Neuron (in vitro differentiated cells): ENCODE data around the gene CMSS1.
A peak's percentile ranks its signal among the peaks of the same experiment; 100 is the strongest.

ENCODE experiments used
- H2AFZ ChIP-seq: one replicate; pipeline ENCODE4 v1.6.1; 2013; ENCODE audit warnings: low read depth, mild to moderate bottlenecking, inconsistent platforms, low read length, moderate library complexity
- H3K27me3 ChIP-seq: one replicate; pipeline ENCODE4 v1.6.1; 2013; ENCODE audit warnings: low read length; ENCODE audit not compliant: insufficient read depth
- H3K36me3 ChIP-seq: one replicate; pipeline ENCODE4 v1.6.1; 2013; ENCODE audit warnings: low read length; ENCODE audit not compliant: insufficient read depth
- H3K4me1 ChIP-seq: one replicate; pipeline ENCODE4 v1.6.1; 2013; ENCODE audit warnings: low read length; ENCODE audit not compliant: insufficient read depth
- H3K4me3 ChIP-seq: 2 replicates; pipeline ENCODE4 v1.5.1; 2013; ENCODE audit warnings: mild to moderate bottlenecking, low read length, moderate library complexity
- H3K9me3 ChIP-seq: one replicate; pipeline ENCODE4 v1.6.1; 2013; ENCODE audit warnings: low read length

The CMSS1 gene

DNA sequence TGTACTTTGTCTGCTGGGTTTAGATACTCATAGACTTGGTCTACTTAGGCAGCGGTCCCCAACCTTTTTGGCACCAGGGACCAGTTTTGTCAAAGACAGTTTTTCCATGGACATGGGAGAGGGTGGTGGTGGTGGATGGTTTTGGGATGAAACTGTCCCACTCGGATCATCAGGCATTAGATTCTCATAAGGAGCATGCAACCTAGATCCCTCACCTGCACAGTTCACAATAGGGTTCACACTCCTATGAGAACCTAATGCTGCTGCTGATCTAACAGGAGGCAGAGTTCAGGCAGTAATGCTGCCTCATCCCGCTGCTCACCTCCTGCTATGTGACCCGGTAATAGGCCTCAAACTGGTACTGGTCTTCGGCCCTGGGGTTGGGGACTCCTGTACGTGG lies 45.3 kb downstream of the CMSS1 start:
- Histone ChIP-seq H3K4me1 (no peaks in the 10 kb centered on the region), H3K27me3 (no peaks in the 10 kb centered on the region), H3K36me3 (peaks cover 25% of the 10 kb centered on the region), H2AFZ (no peak overlapping the region), H3K9me3 (peaks cover 4% of the 10 kb centered on the region), H3K4me3 (no peak overlapping the region)

DNA sequence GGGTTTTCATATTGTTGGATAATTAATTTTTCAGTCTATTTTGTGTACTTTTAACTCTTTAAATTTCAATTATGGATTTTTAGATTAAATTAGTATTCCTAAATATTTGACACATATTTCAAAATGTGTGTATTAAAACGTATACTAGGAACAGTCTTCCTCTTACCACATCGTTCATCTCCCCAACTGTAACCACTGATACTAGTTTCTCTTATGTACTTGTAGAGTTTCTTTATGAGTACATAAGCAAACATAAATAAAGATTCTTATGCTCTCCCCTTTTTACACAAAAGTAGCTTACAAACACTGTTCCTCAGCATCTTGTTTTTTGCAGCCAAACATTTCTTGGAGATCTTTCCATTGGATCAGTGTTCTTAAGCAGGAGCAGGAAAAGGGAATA lies 45.9 kb downstream of the CMSS1 start:
- no peaks in the 10 kb centered on the region for H3K4me1 ChIP-seq
- peaks cover 24% of the 10 kb centered on the region for H3K36me3 ChIP-seq
- no peak overlapping the region for H3K4me3 ChIP-seq
- peaks cover 4% of the 10 kb centered on the region for H3K9me3 ChIP-seq
- no peaks in the 10 kb centered on the region for H3K27me3 ChIP-seq
- no peak overlapping the region for H2AFZ ChIP-seq

DNA sequence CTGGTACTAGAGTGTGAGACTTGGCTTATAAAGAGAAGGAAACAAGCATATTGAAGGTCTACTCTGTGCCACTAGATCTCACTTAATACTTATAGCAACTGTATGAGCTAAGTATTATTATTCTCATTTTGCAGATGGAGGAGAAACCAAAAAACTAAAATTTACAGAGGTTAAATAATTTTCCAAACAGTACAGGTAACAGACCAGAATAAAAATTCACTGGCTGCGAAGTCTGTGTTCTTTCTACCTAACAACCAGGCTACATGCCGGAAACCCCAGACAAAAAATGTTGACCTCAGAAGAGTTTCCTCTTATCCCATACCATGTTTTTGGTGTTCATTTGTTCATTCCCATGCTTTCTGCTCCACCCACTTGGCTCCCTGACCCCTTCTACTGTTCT lies 46.6 kb downstream of the CMSS1 start:
- no peak overlapping the region for H3K4me3 ChIP-seq
- peaks cover 18% of the 10 kb centered on the region for H3K36me3 ChIP-seq
- no peaks in the 10 kb centered on the region for H3K27me3 ChIP-seq
- no peaks in the 10 kb centered on the region for H3K4me1 ChIP-seq
- no peak overlapping the region for H2AFZ ChIP-seq
- peaks cover 4% of the 10 kb centered on the region for H3K9me3 ChIP-seq

DNA sequence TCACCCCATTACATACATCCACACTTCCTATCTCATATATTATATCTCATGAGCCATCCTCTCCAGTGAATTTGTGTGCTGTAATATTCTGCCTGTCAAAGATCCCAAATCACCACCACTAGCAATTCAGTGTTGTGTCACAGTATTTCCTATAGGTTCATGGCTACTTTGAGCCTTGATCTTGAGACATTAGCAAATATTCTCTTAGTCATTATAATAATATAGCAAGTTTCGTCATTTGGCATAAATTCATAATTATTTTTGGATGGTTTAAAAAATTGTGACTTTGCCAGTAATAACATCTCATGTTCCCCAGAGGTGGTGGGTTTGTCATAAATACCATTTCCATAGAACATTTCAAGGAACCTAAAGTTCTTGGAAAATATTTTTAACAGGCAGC lies 47.7 kb downstream of the CMSS1 start:
- H3K36me3 ChIP-seq: peaks cover 23% of the 10 kb centered on the region

DNA sequence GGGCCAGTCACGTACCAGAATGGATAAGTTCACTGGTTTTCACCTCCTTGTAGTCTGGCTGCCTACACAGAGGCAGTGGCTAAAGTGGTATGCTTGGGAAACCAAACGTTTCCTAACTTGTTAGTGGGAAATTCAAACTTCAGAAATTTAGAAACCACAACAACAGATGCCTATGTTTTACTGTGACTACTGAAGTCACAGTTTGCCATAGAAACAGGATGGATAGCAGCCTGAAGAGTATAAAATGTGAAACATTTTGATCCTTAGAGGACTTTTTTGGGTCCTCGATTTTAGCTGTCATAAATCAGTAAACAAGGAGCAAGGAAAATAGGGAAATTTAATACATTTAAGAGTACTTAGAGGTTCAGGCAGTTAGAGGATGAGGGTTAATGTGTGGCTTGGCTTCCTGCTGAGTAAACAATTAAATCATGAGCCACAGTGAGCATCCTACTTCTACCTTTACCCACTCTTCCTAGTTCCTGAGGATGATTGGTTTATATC lies 48.6 kb downstream of the CMSS1 start:
- Histone ChIP-seq H3K27me3 (no peaks in the 10 kb centered on the region), H3K36me3 (peaks cover 20% of the 10 kb centered on the region), H3K4me1 (no peaks in the 10 kb centered on the region), H2AFZ (no peak overlapping the region), H3K9me3 (peaks cover 4% of the 10 kb centered on the region), H3K4me3 (no peak overlapping the region)

More for the DNA sequence above, 47.7 kb downstream of the CMSS1 start:
- H2AFZ ChIP-seq: no peak overlapping the region
- H3K27me3 ChIP-seq: no peaks in the 10 kb centered on the region
- H3K4me3 ChIP-seq: no peak overlapping the region
- H3K9me3 ChIP-seq: peaks cover 4% of the 10 kb centered on the region
- H3K4me1 ChIP-seq: no peaks in the 10 kb centered on the region

DNA sequence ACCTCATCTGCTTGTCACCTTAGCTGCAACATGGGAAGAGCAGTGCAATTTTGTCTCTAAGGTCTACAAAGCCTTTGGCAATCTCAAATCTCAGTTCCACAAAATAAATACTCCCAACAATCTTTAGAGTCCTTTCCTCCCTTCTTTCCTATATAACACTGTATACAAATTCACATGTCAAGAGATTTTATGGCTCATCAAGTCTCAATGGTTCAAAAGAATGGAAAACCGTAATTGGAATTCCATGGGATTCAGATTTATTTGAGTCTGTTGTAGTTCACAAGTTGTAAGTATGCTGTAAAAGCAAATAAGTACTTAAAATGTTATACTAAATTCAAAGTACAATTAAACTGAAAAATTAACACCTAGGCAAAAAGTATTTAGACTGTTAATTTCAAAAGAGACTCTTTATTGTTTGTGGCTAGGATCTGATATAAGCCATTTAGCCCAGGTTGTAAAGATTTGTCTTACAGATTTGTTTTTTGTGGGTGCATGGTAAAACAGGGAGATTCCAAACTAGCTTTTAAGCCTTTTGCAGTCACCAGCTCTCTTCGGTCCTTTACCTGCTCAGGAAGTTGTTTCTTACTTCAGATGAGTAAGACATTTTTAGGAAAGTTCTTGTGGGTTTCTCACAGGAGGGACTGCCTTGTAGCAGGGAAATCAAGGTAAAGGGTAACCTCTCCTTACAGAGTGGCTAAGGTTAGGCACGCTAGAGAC lies 50.1 kb downstream of the CMSS1 start:
- Histone ChIP-seq H2AFZ (no peak overlapping the region), H3K4me3 (no peak overlapping the region), H3K4me1 (no peaks in the 10 kb centered on the region), H3K9me3 (peaks cover 4% of the 10 kb centered on the region), H3K27me3 (no peaks in the 10 kb centered on the region), H3K36me3 (peaks cover 14% of the 10 kb centered on the region)

DNA sequence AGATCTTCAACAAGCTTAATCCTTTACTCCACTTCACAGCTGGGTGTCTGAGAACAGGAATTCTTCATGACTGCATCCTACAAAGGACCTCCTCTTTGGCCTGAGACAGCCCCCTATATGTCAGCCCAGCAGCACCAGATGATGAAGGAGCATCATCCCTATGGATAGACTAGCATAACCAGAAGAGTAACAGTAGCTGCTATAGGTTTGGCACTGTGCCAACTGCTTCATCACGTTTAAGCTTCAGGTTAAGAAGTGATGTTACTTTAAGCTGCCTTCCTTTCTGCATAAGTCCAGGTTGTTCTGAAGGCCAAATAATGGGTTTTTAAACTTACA lies 50.6 kb downstream of the CMSS1 start:
- no peak overlapping the region for H2AFZ ChIP-seq
- H3K36me3 ChIP-seq: peaks cover 10% of the 10 kb centered on the region
- H3K4me1 ChIP-seq: peaks cover 2% of the 10 kb centered on the region
- H3K9me3 ChIP-seq: no peaks in the 10 kb centered on the region
- H3K27me3 ChIP-seq: no peaks in the 10 kb centered on the region
- no peak overlapping the region for H3K4me3 ChIP-seq

DNA sequence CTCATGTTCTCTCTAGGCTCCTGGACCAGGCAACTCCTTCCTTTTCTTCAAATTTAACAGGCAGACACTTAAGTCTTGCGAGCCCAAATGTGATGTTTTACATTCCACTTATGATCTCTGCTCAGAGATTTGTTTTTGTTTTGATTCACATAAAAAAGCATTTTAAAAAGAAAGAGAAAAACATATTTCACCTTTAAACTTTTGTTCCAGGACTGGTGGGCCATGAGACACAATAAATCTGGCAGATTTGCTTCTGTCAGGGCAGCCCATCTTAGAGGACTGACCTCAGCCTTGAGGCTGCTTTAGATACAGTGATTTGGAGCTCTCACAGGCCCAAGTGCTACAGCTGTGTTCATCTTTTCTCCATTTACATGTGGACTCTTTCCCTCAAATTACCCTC lies 52.0 kb downstream of the CMSS1 start:
- H2AFZ ChIP-seq: no peak overlapping the region
- H3K27me3 ChIP-seq: no peaks in the 10 kb centered on the region
- peaks cover 13% of the 10 kb centered on the region for H3K4me1 ChIP-seq
- H3K4me3 ChIP-seq: no peak overlapping the region
- H3K9me3 ChIP-seq: no peaks in the 10 kb centered on the region
- H3K36me3 ChIP-seq: peaks cover 7% of the 10 kb centered on the region

DNA sequence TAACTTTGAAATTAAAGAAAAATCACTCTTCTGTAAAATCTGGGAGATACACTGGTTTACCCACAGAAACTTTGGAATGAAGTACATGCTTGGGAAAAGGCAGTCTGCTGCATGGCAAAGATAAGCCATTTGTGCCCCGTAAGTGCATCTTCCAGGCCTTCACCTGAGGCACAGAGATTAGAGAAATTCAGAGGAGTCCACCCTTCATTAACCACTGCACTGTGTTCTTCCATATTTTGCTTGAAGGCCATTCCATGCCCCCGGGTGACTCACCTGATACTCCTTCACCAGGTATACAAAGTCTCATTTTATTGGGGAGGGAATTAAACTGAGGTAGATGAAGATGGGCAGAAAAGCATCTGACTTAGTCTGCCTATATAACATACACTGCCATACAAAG lies 53.0 kb downstream of the CMSS1 start:
- peaks cover 7% of the 10 kb centered on the region for H3K36me3 ChIP-seq
- no peaks in the 10 kb centered on the region for H3K27me3 ChIP-seq
- H3K4me1 ChIP-seq: peaks cover 18% of the 10 kb centered on the region
- no peaks in the 10 kb centered on the region for H3K9me3 ChIP-seq
- no peak overlapping the region for H3K4me3 ChIP-seq
- no peak overlapping the region for H2AFZ ChIP-seq

DNA sequence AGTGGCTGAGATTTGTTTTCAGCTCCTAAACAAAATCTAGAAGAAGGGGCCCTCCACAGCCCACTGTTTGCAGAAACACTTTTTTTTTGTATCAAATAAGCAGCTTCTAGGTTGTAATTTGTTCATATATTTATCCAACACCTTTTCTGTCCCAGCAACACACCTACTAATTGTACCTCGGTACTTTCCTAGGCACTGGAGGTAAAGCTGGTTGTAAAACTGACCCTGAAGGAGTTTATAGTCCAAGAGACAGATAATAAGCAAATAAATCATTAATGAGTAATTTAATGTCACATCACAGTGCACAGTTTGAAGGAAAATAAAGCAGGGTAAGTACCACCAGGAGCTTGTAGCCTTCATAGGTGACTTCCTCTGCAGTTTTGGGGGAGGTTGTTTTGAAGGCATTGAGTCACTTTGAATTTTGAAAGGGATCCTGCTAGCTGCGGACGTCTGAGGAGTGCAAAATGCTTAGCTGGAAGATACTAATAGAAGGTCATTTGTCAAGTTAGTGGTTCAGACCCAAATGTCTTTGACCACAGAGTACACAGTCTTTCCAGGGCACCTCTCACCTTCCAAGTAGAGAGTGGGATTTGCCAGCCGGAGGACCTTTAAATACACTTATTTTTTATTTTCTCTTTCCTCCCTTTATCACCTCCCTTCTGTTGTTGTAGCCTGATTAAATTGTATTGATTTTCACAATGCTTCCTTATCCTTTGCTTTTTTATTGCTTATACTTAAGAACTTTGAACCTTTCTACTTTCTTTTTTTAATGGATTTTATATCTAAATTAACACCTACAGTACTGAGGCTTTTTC lies 53.8 kb downstream of the CMSS1 start:
- H3K4me1 ChIP-seq: peaks cover 19% of the 10 kb centered on the region
- no peaks in the 10 kb centered on the region for H3K27me3 ChIP-seq
- no peaks in the 10 kb centered on the region for H3K9me3 ChIP-seq
- H3K4me3 ChIP-seq: no peak overlapping the region
- no peak overlapping the region for H2AFZ ChIP-seq
- peaks cover 7% of the 10 kb centered on the region for H3K36me3 ChIP-seq

DNA sequence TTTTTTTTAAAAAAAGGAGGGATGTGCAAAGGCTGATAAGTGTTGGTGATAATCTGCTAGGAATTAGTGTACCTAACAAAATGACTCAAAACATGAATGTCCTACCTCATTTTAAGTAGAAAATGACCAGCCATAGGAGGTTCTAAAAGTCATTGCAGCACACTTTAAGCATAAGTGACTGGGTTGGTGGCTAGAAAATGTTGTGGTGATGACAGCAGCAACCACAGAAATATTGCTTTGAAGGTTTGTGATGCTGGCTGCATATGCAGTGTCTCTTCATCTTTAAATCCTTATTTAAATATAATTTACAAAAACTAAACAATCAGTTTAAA lies 55.2 kb downstream of the CMSS1 start:
- H3K4me3 ChIP-seq: no peak overlapping the region

DNA sequence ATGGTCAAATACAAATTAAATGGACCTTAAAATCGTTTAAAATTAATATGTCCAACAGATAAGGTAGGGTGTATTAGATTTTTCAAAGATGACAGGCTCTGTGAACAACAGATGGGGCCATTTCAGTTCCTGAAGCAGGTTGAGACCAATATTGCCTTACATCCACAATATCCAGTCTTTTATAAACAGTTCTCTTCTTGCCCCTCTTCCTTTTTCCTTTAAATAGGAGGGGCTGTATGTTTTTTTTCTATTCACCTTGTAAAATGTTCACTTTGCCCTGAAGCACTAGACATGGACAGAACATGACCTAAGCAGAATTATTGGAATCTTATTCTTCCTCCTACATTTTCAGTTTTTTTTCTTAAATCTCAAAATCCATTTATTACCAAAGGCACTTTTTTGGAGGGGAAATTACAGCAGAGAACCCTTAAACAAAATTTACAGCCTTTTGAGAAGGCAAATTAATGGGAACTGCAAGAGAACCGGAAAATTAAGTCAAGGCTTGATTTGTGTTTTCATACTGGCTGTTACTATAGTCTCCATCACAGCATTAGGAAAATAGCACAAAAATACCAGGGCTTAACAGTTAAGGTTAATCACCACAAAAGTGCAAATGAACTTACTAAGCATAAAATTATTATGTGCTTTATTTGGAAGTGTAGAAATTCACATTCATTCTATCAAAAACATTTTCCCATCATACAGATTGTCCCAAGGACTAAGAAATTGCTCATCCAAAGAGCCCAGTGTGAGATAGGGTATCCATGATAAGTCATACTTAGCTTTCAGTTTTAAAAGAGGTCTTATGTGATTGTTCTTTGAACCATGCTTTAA lies 55.8 kb downstream of the CMSS1 start:
- Histone ChIP-seq H3K36me3 (peaks cover 5% of the 10 kb centered on the region), H3K4me3 (peak overlapping the region; percentile 12), H2AFZ (no peak overlapping the region), H3K27me3 (no peaks in the 10 kb centered on the region), H3K9me3 (no peaks in the 10 kb centered on the region), H3K4me1 (peaks cover 23% of the 10 kb centered on the region)

More for the DNA sequence above, 55.2 kb downstream of the CMSS1 start:
- Histone ChIP-seq H3K36me3 (peaks cover 5% of the 10 kb centered on the region), H3K4me1 (peaks cover 23% of the 10 kb centered on the region), H3K27me3 (no peaks in the 10 kb centered on the region), H2AFZ (no peak overlapping the region), H3K9me3 (no peaks in the 10 kb centered on the region)
